T47D (cell line): ENCODE measurements around the gene NCCRP1.
A peak's percentile ranks its signal among the peaks of the same experiment; 100 is the strongest.

Source experiments
- DNase-seq, 2 experiments: peaks; one replicate each; pipeline versions ENCODE4 v3.0.0 to v3.0.0-alpha.2; 2011 to 2012; ENCODE audit warnings: low read depth in 1 of 2, low spot score in 1 of 2
- JUND ChIP-seq: IDR thresholded peaks from 2 replicates; pipeline ENCODE4 v1.6.1; 2012; ENCODE audit warnings: low read depth
- in situ Hi-C: cut with HindIII; loops from 2 replicates; pipeline ENCODE4 v1.10.0; 2016; ENCODE audit warnings: low sequenced_read_pairs, low pct_unique_long_range_greater_than_20kb

NCCRP1 gene

DNA sequence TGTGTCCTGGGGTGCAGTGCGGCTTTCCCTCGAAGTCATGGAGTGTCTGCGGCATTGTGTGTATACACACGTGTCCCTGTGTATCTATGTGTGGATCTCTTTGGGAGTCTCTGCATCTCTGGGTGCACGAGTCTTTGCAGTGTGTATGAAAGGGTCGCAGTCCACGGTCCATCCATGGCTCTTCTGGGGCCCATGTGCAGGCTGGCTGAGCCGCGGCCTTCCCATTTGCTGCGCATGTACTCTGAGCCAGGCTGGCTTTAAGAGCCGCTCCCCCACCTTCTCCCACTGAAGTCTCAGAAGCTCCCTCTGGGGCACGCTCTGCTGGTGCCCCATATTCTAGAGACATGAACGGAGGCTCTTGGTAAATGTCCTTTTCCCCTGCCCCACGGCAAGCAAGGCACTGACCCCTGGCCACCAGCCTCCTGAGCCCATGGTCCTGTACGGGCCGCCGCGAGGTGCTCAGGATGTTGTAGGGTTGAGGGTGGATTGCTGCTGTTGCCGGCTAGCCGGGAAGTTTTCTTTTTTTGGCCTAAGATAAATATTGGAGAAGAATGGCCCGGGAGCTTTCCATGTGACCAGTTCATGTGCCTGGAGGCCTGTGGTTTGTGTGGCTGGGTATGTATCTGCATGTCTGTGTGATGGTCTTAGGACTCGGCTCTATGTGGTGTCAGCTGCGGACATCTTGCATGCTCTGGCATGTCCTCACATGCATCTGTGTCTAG lies 39.3 kb upstream of the NCCRP1 start:
- TF ChIP-seq JUND: no peak
- DNase-seq: no peak
- in situ Hi-C loops: no loop called here

DNA sequence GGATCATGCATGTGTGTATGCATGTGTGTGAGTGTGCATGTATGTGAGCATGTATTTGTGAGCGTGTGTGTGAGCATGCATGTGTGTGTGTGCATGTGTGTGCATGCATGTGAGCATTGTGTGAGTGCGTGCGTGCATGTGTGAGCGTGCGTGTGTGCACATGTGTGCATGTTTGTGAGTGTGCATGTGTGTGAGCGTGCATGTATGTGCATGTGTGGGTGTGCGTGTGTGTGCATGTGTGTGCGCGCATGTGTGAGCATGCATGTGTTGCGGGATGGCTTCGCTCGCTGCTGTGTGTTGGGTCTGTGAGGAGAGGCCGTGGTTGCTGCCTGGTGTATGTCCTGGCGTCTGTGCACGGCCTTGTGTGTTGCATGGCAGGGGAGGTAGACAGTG lies 38.8 kb upstream of the NCCRP1 start:
- no peak for TF ChIP-seq JUND
- in situ Hi-C loops: no loop called here

DNA sequence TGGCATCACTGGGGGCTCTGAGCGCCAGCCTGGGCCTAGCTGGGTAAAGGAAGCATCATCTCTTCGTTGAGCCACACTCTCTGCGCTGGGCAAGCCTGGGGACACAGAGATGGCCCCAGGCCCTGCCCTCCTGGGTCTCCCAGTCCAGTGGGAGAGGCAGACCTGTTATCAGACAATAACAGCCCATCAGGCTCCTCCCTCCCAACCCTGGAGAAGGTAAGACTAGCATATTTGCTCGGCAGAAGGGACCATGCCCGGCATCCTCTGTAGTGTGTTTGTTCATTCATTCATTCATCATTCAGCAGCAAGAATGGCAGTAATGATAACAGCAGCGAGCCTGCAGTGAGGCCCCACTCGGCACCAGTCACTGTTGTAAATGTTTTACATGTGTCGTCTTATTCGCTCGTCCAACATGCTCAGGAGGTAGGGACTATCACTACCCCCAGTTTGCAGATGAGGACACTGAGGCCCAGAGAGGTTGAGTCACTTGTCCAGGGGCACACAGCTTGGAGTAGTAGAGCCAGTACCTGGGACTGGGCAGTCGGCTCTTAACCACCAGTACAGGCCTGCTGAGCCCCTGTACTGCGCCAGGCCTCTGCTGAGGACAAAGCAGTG lies 38.0 kb upstream of the NCCRP1 start:
- no peak for TF ChIP-seq JUND

More for the DNA sequence above, 38.8 kb upstream of the NCCRP1 start:
- no peak for DNase-seq

DNA sequence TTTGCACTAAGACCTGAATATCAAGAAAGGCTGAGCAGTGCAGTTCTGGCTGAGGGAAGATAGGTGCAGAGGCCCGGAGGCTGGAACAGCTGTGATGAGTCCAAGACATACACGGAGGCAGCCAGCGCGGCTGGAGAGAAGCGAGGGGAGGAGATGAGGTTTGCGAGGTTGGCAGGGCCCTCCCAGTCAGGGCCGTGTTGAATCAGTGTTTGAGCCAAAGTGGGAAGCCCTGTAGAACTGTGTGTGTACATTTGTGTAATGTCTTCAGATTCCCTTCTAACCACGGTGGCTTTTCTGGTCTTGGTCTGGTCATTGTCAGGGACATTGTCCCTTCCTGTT lies 36.3 kb upstream of the NCCRP1 start:
- peak; percentile 53 to 95 for DNase-seq
- in situ Hi-C loops: no loop called here
- no peak for TF ChIP-seq JUND

More for the DNA sequence above, 38.0 kb upstream of the NCCRP1 start:
- in situ Hi-C loops: no loop called here
- DNase-seq: no peak

DNA sequence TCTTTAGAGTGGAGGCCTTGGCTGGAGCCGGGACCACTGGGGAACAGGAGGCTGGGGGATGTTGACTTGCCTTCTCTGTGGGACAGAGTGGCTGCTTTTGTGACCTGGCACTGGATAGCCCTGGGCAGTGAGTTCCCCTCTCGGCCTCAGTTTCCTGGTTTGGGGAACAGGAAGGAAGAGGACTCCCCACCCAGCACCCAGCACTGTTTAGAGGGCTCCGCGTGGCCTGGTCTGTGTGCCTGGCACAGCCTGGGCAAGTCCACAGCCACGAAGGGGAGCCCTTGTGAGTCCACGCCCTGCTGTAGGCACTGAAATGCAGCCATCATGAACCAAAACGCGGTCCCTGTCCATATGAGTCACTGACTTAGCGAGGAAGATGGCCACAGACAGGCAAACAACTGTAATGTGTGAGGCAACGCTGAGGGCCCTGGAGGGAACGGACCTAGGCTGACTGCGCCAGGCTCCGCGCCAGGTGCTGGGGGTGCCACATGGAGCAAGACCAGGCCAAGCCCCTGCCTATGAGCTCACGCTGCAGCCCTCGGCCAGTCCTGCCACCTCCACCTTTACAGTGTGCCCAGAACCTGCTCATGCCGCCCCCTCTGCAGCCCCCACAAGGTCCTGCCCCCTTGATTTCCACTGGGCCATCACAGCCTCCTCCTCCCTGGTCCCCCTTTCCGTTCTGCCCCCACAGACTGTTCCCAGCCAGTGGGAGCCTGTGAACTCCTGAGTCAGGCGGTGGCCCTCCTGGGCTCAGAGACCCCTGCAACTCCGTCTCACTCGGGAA lies 35.7 kb upstream of the NCCRP1 start:
- no peak for TF ChIP-seq JUND
- DNase-seq: no peak
- in situ Hi-C loops: no loop called here

DNA sequence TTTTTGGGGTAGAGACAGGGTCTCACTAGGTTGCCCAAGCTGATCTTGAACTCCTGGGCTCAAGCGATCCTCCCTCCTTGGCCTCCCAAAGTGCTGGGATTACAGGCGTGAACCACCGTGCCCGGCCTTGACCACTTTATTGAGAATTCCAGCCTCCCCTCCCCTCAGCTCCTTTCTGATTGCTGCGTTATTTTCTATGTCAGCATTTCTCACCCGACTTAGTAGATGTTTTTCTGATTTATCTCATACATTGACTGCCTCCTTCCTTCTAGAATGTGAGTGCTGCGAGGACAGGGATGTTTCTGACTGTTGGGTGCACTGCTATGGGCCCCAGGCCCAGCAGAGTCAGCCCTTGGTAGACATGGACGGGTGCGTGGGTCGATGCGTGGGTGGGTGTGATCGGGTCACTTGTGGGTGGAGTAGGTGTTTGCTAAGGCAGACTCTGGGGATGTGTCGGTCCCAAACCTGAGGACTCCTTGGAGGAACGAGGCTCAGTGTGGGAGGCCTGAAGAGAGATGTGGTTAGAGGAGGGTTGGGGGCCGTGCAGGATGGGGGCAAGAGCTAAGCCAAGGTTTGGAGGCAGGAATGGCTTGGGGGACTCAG lies 34.2 kb upstream of the NCCRP1 start:
- in situ Hi-C loops: no loop called here
- DNase-seq: no peak
- no peak for TF ChIP-seq JUND

DNA sequence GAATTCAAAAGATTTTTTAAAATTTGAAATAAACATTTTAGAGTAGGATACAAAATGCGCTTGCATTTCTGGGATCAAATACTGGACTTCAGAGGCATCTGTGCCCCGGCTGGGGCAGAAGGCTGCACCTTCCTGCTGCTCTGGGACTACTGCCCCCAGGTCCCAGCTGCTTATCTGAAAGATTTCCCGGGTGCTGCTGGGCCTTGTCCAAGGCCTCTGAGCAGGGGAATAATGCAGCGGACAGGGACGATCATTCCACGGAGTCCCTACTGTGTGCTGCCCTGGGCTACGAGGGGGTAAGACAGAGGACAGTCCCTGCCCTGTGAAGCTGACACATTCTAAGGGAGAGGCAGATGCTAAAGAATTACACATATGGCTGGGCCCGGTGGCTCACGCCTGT lies 33.1 kb upstream of the NCCRP1 start:
- TF ChIP-seq JUND: no peak
- in situ Hi-C loops: no loop called here
- DNase-seq: no peak

DNA sequence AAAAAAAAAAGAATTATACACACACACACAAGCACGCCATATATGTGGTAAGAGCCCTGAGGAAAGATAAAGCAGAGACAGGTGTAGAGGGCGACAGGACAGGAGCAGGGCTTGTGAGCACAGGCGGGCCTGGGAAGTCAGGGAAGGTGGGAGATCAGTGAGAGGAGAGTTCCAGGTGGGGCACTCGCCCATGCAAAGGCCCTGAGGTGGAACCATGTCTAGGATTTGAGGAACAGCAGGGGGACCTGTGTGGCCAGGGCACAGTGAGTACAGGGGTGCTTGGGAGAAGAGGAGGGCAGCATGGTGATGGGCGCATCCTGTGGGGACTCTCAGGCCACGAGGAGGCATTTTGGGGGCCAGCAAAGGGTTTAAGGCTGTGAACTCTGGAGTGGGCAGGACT lies 32.5 kb upstream of the NCCRP1 start:
- TF ChIP-seq JUND: no peak
- no peak for DNase-seq
- in situ Hi-C loops: no loop called here

DNA sequence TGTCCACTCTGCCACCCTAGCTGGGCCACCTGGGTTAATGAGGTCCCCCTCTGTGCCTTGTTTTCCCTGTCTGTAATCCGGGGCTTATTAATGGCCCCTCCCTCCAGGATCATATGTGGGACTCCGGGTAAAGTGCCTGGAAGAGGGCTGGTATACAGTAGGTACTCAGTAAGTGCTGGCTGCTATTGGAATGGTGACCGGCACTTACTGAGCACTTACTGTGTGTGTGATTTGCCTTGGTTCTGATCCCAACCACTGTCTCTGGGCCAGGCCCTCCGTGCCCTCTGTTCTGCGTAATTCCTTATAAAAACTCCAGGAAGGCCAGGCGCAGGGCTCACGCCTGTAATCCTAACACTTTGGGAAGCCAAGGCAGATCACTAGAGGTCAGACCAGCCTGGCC lies 30.9 kb upstream of the NCCRP1 start:
- no peak for TF ChIP-seq JUND
- no peak for DNase-seq
- in situ Hi-C loops: no loop called here

DNA sequence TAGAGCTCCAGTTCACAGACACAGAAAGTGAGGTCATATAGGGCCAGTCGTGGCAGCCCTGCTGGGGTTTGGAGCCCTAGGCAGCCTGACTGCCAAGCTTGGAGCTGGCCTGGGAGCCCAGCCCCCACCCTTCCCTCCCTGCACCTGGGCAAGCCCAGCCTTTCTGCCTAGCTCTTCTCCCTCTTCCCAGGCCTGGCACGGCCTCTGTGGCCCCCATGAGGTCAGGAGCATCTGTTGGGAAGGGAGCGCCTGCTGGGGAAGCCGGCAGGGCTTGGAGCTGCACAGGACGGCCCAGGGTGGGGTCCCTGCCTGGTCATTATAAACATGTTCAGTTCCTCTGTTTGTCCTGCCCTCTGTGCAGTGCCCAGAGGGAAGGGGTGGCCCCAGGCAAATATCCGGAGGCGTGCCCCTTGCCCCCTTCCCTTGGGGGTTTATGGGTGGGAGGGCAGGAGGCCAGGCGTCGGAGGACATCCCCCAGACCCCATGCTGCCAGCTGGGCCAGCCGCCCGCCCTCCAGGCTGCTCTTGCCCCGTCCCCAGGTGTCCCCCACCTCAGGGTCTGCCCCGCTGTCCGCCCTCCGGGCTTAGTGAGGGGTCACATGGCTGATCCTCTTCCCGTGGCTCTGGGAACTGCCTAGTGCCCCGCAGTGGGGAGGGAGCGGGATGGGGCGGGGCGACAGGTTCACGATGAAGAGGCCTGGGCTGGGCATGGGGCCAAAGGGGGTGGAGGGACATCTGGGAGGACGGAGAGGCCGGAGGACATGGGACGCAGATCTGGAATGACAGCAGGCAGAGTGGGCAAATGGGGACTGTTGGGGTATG lies 30.0 kb upstream of the NCCRP1 start:
- DNase-seq: peak; percentile 50 to 93
- in situ Hi-C loops: no loop called here
- TF ChIP-seq JUND: no peak

DNA sequence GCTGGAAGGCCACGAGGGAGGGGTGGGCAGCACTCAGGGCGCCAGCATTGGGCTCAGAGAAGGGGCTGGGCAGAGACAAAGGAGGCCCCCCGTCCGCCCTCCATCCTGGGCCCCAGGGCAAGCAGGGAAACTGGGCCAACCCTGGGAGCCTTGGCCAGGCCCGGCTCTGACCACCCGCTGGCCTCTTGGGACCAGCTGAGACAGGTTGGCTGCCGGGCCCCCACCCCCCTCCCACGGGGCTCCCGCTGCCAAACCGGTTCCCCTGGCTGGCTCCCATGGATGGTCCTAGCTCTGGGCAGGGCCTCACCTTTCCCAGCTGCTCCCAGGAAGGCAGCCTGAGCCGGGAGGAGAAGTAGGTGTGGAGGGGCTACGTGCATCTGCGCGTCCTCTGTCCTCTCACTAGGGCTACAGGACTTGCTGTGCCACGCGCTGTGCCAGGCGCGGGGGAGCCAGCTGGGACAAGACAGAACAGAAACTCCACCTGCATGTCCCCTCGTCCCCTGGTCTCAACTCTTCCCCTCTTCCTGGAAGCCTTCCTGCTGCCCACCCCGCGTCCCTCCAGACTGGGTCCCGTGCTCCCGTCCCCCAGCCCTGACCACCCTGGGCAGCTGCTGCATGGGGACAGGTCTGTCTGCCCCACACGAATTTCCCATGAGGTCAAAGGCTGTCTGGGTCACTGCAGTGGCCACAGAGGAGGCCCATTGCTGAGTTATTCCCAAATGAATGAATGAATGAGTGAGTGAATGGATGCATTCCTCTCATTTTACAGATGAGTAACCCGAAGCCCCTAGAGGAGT lies 29.1 kb upstream of the NCCRP1 start:
- in situ Hi-C loops: no loop called here
- DNase-seq: peak; percentile 74 to 88
- no peak for TF ChIP-seq JUND
